DMS 273 treated with DMSO at 0.1 percent for 48 hours (cell line): ENCODE measurements around the gene VAPA.
"Not testable (repeated sequence)": the region's sequence is repeated elsewhere in the genome, so short reads cannot be mapped to it uniquely, and the experiment has no call there.

Experiments used
- DNase-seq: peaks from one replicate; lab custom pipeline; 2025; lab: John Stamatoyannopoulos, UW

VAPA gene

GRCh38 chr18:9886005-9886348 is 27.8 kb upstream of the VAPA start:
- DNase-seq, result no peak

- no peak for DNase-seq
Observed at GRCh38 chr18:9887992-9888391, 25.8 kb upstream of the VAPA start.

- DNase-seq, result no peak
Observed at GRCh38 chr18:9890196-9890595, 23.6 kb upstream of the VAPA start.

GRCh38 chr18:9890957-9891356 is 22.9 kb upstream of the VAPA start:
- DNase-seq, result no peak

GRCh38 chr18:9891515-9891914 is 22.3 kb upstream of the VAPA start:
- not testable (repeated sequence) for DNase-seq

GRCh38 chr18:9894454-9895068 is 19.3 kb upstream of the VAPA start:
- no peak for DNase-seq

GRCh38 chr18:9897129-9897528 is 16.7 kb upstream of the VAPA start:
- DNase-seq, result no peak

GRCh38 chr18:9897787-9898291 is 16.0 kb upstream of the VAPA start:
- not testable (repeated sequence) for DNase-seq

GRCh38 chr18:9898792-9899549 is 14.8 kb upstream of the VAPA start:
- DNase-seq, result no peak

- DNase-seq, result not testable (repeated sequence)
Observed at GRCh38 chr18:9899550-9899930, 14.3 kb upstream of the VAPA start.

GRCh38 chr18:9900699-9901098 is 13.1 kb upstream of the VAPA start:
- DNase-seq, result no peak

GRCh38 chr18:9901377-9901776 is 12.4 kb upstream of the VAPA start:
- no peak for DNase-seq

- not testable (repeated sequence) for DNase-seq
Observed at GRCh38 chr18:9902264-9902663, 11.6 kb upstream of the VAPA start.

- peak; percentile 16 for DNase-seq
Observed at GRCh38 chr18:9902832-9903231, 11.0 kb upstream of the VAPA start.

- no peak for DNase-seq
Observed at GRCh38 chr18:9905401-9905922, 8.4 kb upstream of the VAPA start.

- DNase-seq, result no peak
Observed at GRCh38 chr18:9906481-9906880, 7.3 kb upstream of the VAPA start.

- no peak for DNase-seq
Observed at GRCh38 chr18:9907867-9908266, 5.9 kb upstream of the VAPA start.

GRCh38 chr18:9910071-9910470 is 3.7 kb upstream of the VAPA start:
- DNase-seq, result no peak

GRCh38 chr18:9910661-9911060 is 3.2 kb upstream of the VAPA start:
- DNase-seq, result no peak

- no peak for DNase-seq
Observed at GRCh38 chr18:9911226-9911625, 2.6 kb upstream of the VAPA start.

- DNase-seq, result not testable (repeated sequence)
Observed at GRCh38 chr18:9912285-9912684, 1.5 kb upstream of the VAPA start.

- no peak for DNase-seq
Observed at GRCh38 chr18:9913151-9913525, 678 bp upstream of the VAPA start.

GRCh38 chr18:9914334-9914583 is 443 bp downstream of the VAPA start:
- DNase-seq, result no peak
